Measurements from ENCODE around the gene CYP1B1. TPM values are rescaled to one million over a fixed set of nuclear protein-coding genes. Genes with fewer than 3 reads are reported as not detected.

The CYP1B1 gene
- polyA plus RNA-seq, 1 donor (not counting 4 experiments of a cell fraction or from before 2014, with no cell fraction given) = 1.6 TPM

- Histone ChIP-seq H3K9me1 (ENCODE audit: control insufficient read depth, extremely low read depth, insufficient read depth, low read length) (no peaks in the 10 kb centered on the region), H3K79me2 (ENCODE audit: control insufficient read depth, insufficient read depth, low read length) (no peaks in the 10 kb centered on the region), H4K20me1 (ENCODE audit: control insufficient read depth, extremely low read depth, insufficient read depth, low read length) (no peaks in the 10 kb centered on the region), H3K4me2 (ENCODE audit: control insufficient read depth, extremely low read depth, insufficient read depth, low read depth, low read length) (peak overlapping the region; percentile 65), H3K9ac (ENCODE audit: control insufficient read depth, extremely low read depth, insufficient read depth, low read length) (peak overlapping the region; percentile 62), H3K36me3 (ENCODE audit: control insufficient read depth in 2 of 2, extremely low read depth in 1 of 2, insufficient read depth in 2 of 2, low read length in 2 of 2) (no peaks in the 10 kb centered on the region), H3K9me3 (ENCODE audit: control insufficient read depth, low read depth, low read length) (no peaks in the 10 kb centered on the region), H3K4me3 (ENCODE audit: control insufficient read depth in 2 of 3, extremely low read depth in 1 of 3, insufficient read depth in 2 of 3, low read depth in 1 of 3, low read length in 3 of 3) (no peak overlapping the region), H3K27ac (ENCODE audit: control insufficient read depth, insufficient read depth, low read length) (peak overlapping the region; percentile 72), H3K4me1 (ENCODE audit: control insufficient read depth, extremely low read depth, insufficient read depth, low read length) (peaks cover 47% of the 10 kb centered on the region), H2AFZ (ENCODE audit: control insufficient read depth, low read length) (peak overlapping the region; percentile 58), H3K27me3 (ENCODE audit: control insufficient read depth, extremely low read depth, insufficient read depth, low read length) (no peaks in the 10 kb centered on the region)
- FAIRE-seq (peak; percentile 67), DNase-seq (ENCODE audit: low read depth, low spot score) (no peak)
- TF ChIP-seq, protein P1, sequence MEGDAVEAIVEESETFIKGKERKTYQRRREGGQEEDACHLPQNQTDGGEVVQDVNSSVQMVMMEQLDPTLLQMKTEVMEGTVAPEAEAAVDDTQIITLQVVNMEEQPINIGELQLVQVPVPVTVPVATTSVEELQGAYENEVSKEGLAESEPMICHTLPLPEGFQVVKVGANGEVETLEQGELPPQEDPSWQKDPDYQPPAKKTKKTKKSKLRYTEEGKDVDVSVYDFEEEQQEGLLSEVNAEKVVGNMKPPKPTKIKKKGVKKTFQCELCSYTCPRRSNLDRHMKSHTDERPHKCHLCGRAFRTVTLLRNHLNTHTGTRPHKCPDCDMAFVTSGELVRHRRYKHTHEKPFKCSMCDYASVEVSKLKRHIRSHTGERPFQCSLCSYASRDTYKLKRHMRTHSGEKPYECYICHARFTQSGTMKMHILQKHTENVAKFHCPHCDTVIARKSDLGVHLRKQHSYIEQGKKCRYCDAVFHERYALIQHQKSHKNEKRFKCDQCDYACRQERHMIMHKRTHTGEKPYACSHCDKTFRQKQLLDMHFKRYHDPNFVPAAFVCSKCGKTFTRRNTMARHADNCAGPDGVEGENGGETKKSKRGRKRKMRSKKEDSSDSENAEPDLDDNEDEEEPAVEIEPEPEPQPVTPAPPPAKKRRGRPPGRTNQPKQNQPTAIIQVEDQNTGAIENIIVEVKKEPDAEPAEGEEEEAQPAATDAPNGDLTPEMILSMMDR (optimal IDR thresholded peaks at IDR 0.05 in 1 of 3, IDR thresholded peaks at IDR 0.05 in 1 of 3, conservative IDR thresholded peaks at IDR 0.05 in 1 of 3; ENCODE audit: extremely low read depth in 1 of 3, insufficient read depth in 2 of 3, low read length in 3 of 3) = no peak
- no peak for TF ChIP-seq EZH2 (IDR thresholded peaks at IDR 0.05; ENCODE audit: low read length)
- dilution Hi-C loops (cut with MboI; ENCODE audit: extremely low pct_ligation_motif_present, low sequenced_read_pairs) = no loop called here
Measured at GRCh38 chr2:38095996-38096861, 20.3 kb upstream of the CYP1B1 start.

GRCh38 chr2:38095079-38095995 lies 19.4 kb upstream of the CYP1B1 start:
- no peak overlapping the region for H3K4me3 ChIP-seq (ENCODE audit: control insufficient read depth in 2 of 3, extremely low read depth in 1 of 3, insufficient read depth in 2 of 3, low read depth in 1 of 3, low read length in 3 of 3)
- H2AFZ ChIP-seq (ENCODE audit: control insufficient read depth, low read length) = no peak overlapping the region
- no peaks in the 10 kb centered on the region for H3K9me1 ChIP-seq (ENCODE audit: control insufficient read depth, extremely low read depth, insufficient read depth, low read length)

More at GRCh38 chr2:38095079-38095995, 19.4 kb upstream of the CYP1B1 start:
- H3K9me3 ChIP-seq (ENCODE audit: control insufficient read depth, low read depth, low read length) = no peaks in the 10 kb centered on the region
- peak overlapping the region; percentile 62 for H3K9ac ChIP-seq (ENCODE audit: control insufficient read depth, extremely low read depth, insufficient read depth, low read length)
- H3K79me2 ChIP-seq (ENCODE audit: control insufficient read depth, insufficient read depth, low read length) = no peaks in the 10 kb centered on the region
- peak overlapping the region; percentile 65 for H3K4me2 ChIP-seq (ENCODE audit: control insufficient read depth, extremely low read depth, insufficient read depth, low read depth, low read length)
- no peaks in the 10 kb centered on the region for H4K20me1 ChIP-seq (ENCODE audit: control insufficient read depth, extremely low read depth, insufficient read depth, low read length)
- peak overlapping the region; percentile 72 for H3K27ac ChIP-seq (ENCODE audit: control insufficient read depth, insufficient read depth, low read length)
- no peaks in the 10 kb centered on the region for H3K27me3 ChIP-seq (ENCODE audit: control insufficient read depth, extremely low read depth, insufficient read depth, low read length)
- H3K4me1 ChIP-seq (ENCODE audit: control insufficient read depth, extremely low read depth, insufficient read depth, low read length) = peaks cover 53% of the 10 kb centered on the region
- no peaks in the 10 kb centered on the region for H3K36me3 ChIP-seq (ENCODE audit: control insufficient read depth in 2 of 2, extremely low read depth in 1 of 2, insufficient read depth in 2 of 2, low read length in 2 of 2)
- dilution Hi-C loops (cut with MboI; ENCODE audit: extremely low pct_ligation_motif_present, low sequenced_read_pairs) = no loop called here
- TF ChIP-seq, protein P1 (optimal IDR thresholded peaks at IDR 0.05 in 1 of 3, IDR thresholded peaks at IDR 0.05 in 1 of 3, conservative IDR thresholded peaks at IDR 0.05 in 1 of 3; ENCODE audit: extremely low read depth in 1 of 3, insufficient read depth in 2 of 3, low read length in 3 of 3) = no peak
- TF ChIP-seq EZH2 (IDR thresholded peaks at IDR 0.05; ENCODE audit: low read length) = no peak
- DNase-seq (ENCODE audit: low read depth, low spot score) (no peak), FAIRE-seq (no peak)
